Pancreas (tissue), 10 donors: ENCODE results near the gene ICAM2. TPM values are rescaled to one million over a fixed set of nuclear protein-coding genes. Genes with fewer than 3 reads are reported as not detected.
"Not testable (repeated sequence)": the region's sequence is repeated elsewhere in the genome, so short reads cannot be mapped to it uniquely, and the experiment has no call there.

ENCODE experiments used
- ATAC-seq, 4 donors: fragments of 200-7000 bp; cut with Tn5 transposase; one replicate each; pipeline versions ENCODE4 v1.8.0 to v1.9.1; 2020; ENCODE audit warnings: mild to moderate bottlenecking in 4 of 4, moderate library complexity in 4 of 4
- DNase-seq, 6 donors: peaks; one replicate each; pipeline ENCODE4 v3.0.0-alpha.2; 2020
- FAIRE-seq: peaks from 2 replicates; lab custom pipeline; 2012; peaks lifted over from hg19 to GRCh38; lab: Jason Lieb, UNC
- H3K27ac ChIP-seq, 4 donors: fragments of 200-600 bp; sonication (generic); 1 replicate in 3 of 4; 2 replicates in 1 of 4; pipeline versions ENCODE4 v1.5.0 to v1.8.0; 2020
- H3K27me3 ChIP-seq, 4 donors: fragments of 200-600 bp; one replicate each; pipeline ENCODE4 v1.8.0; 2021
- H3K36me3 ChIP-seq, 3 donors: fragments of 200-600 bp; sonication (generic) in 1 of 3; one replicate each; pipeline versions ENCODE4 v1.5.0 to v1.8.0; 2020 to 2021
- H3K4me1 ChIP-seq, 3 donors: fragments of 200-600 bp; one replicate each; pipeline ENCODE4 v1.8.0; 2021
- H3K4me3 ChIP-seq, 4 donors: fragments of 200-600 bp; sonication (generic) in 2 of 4; one replicate each; pipeline versions ENCODE4 v1.5.0 to v1.8.0; 2020 to 2021
- H3K9me3 ChIP-seq, 4 donors: fragments of 200-600 bp; one replicate each; pipeline ENCODE4 v1.8.0; 2021
- CTCF ChIP-seq, 4 donors: fragments of 200-600 bp; sonication (generic) in 3 of 4; IDR thresholded peaks; one replicate each; pipeline versions ENCODE4 v1.5.0 to v1.8.0; 2021; ENCODE audit warnings: antibody characterized with exemption in 4 of 4
- WGBS, 2 donors: extraction: QIAGEN DNeasy Blood & Tissue Kit; methylation state at CpG; one replicate each; pipeline ENCODE4 v1.1.7; 2013; 5-methylcytosine and 5-hydroxymethylcytosine counted together
- intact Hi-C, 3 donors: fragments of 100-400 bp; cut with DNase I; formaldehyde crosslinking; loops; one replicate each; pipeline versions ENCODE4 v1.11.1 to v1.14.2; 2022
- polyA plus RNA-seq, 2 donors: library from polyadenylated mRNA; stranded (reverse); fragments of 200-250 nt; gene quantifications; one replicate each; pipeline ENCODE4 v1.2.3, GENCODE V29; 2013
- total RNA-seq, 6 donors: library from RNA; stranded (reverse); fragmentation: NEBNext Ultra II Directional in 4 of 6; extraction: Animal tissue kit (Norgen Biotek cat#: 25700) in 4 of 6; gene quantifications; one replicate each; pipeline versions ENCODE4 v1.2.1 to v1.2.4, GENCODE V29; 2021 to 2023
- donor health status: healthy with polysubstance abuse.
- donor health status: DM: no; HTN: no; CAD: no; lungs with moderate emphysema.
- donor health status: DM: no; HTN: no; CAD: no.
- donor health status: control.
- donor health status: control.
- donor health status: Bipolar disorder and iron deficiency.
- donor health status: DM: yes; HTN: yes; CAD: no.
- donor health status: DM: no; HTN: no; CAD: no.
- donor health status: DM: no; HTN: no; CAD: no.
- donor health status: DM: yes; HTN: yes; CAD: no.

ICAM2 gene
- total and polyA plus RNA-seq, 8 donors = 4.9 to 19.1 (median 7.4) TPM

GRCh38 chr17:64007838-64008282 is 12.6 kb downstream of the ICAM2 start:
- peak in 2 of 6 donors; percentile 14 to 30 for DNase-seq
- no peak for FAIRE-seq

GRCh38 chr17:64007089-64007837 is 13.2 kb downstream of the ICAM2 start:
- DNase-seq = peak in 1 of 6 donors; percentile 13
- H3K4me3 ChIP-seq, H3K9me3 ChIP-seq, ATAC-seq, H3K27ac ChIP-seq, H3K36me3 ChIP-seq, H3K27me3 ChIP-seq, H3K4me1 ChIP-seq, intact Hi-C loops, FAIRE-seq: not testable (repeated sequence)
- 91 to 94% methylated on average over 5 of the region's 5 CpGs for WGBS, 2 donors

More at GRCh38 chr17:64007838-64008282, 12.6 kb downstream of the ICAM2 start:
- TF ChIP-seq CTCF (IDR thresholded peaks at IDR 0.05) = no peak
- no peaks in the 10 kb centered on the region for H3K36me3 ChIP-seq
- no peaks in the 10 kb centered on the region for H3K27me3 ChIP-seq
- no peaks in the 10 kb centered on the region for H3K4me1 ChIP-seq
- ATAC-seq = peak in 1 of 4 donors; percentile 57
- intact Hi-C loops = no loop called here
- no peaks in the 10 kb centered on the region for H3K9me3 ChIP-seq
- H3K27ac ChIP-seq = no peak overlapping the region
- 80 to 85% methylated on average over 5 of the region's 5 CpGs for WGBS, 2 donors
- H3K4me3 ChIP-seq = no peak overlapping the region

GRCh38 chr17:64006361-64007088 is 13.9 kb downstream of the ICAM2 start:
- TF ChIP-seq CTCF (IDR thresholded peaks at IDR 0.05) = no peak
- intact Hi-C loops = no loop called here
- DNase-seq = peak in 2 of 6 donors; percentile 14 to 21
- Histone ChIP-seq H3K4me1 (no peaks in the 10 kb centered on the region), H3K4me3 (no peak overlapping the region), H3K36me3 (no peaks in the 10 kb centered on the region), H3K9me3 (no peaks in the 10 kb centered on the region), H3K27ac (no peak overlapping the region), H3K27me3 (no peaks in the 10 kb centered on the region)
- 83 to 87% methylated on average over 13 of the region's 13 CpGs for WGBS, 2 donors
- FAIRE-seq = no peak
- ATAC-seq = peak in 2 of 4 donors; percentile 10 to 29

- peak in 2 of 6 donors; percentile 18 to 62 for DNase-seq
- no peak overlapping the region for H3K4me3 ChIP-seq
- H3K4me1 ChIP-seq = no peaks in the 10 kb centered on the region
- FAIRE-seq = no peak
- intact Hi-C loops = no loop called here
- peak; percentile 15 to 70 (median 51) for ATAC-seq
- no peak overlapping the region for H3K27ac ChIP-seq
- no peaks in the 10 kb centered on the region for H3K9me3 ChIP-seq
- no peaks in the 10 kb centered on the region for H3K27me3 ChIP-seq
- H3K36me3 ChIP-seq = no peaks in the 10 kb centered on the region
- no peak for TF ChIP-seq CTCF (IDR thresholded peaks at IDR 0.05)
- WGBS, 2 donors = 51 to 59% methylated on average over 6 of the region's 6 CpGs
Measured at GRCh38 chr17:64005734-64006167, 14.7 kb downstream of the ICAM2 start.

GRCh38 chr17:64004903-64005733 is 15.3 kb downstream of the ICAM2 start:
- Histone ChIP-seq H3K27me3 (no peaks in the 10 kb centered on the region), H3K36me3 (no peaks in the 10 kb centered on the region), H3K27ac (no peak overlapping the region), H3K9me3 (no peaks in the 10 kb centered on the region), H3K4me3 (no peak overlapping the region), H3K4me1 (no peaks in the 10 kb centered on the region)
- peak in 2 of 6 donors; percentile 11 to 45 for DNase-seq
- no peak for TF ChIP-seq CTCF (IDR thresholded peaks at IDR 0.05)
- intact Hi-C loops = no loop called here
- ATAC-seq = no peak
- FAIRE-seq = no peak
- WGBS, 2 donors = 73 to 78% methylated on average over 19 of the region's 19 CpGs
